WI38 (cell line): ENCODE measurements around the gene EBP.

ENCODE experiments used
- H3K4me3 ChIP-seq: 2 replicates; pipeline ENCODE4 v1.5.1; 2011; ENCODE audit warnings: low read depth, mild to moderate bottlenecking, control low read depth, low read length
- CTCF ChIP-seq: IDR thresholded peaks from 2 replicates; pipeline ENCODE4 v1.5.1; 2012; ENCODE audit warnings: low read depth, mild to moderate bottlenecking, control low read depth, low read length

The EBP gene

DNA sequence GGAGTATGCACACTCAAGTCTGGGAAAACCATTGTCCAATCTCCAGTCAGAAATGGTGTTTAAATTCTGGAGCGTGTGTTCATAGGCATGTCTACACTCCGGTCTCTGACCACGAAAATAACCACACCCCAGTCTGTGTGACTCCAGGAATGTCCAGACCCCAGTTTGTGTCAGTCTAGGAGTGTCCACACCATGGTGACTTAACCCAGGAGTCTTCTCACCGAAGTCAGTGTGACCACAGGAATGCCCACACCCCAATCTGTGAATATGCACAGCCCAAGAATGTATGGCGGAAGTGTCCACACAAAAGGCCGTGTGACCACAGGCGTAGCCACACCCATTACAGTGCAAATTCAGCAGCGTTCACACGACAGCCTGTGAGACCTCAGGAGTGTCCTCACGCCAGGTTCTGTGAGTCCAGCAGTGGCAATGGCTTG lies 34.2 kb upstream of the EBP start:
- H3K4me3 ChIP-seq = no peak overlapping the region
- no peak for TF ChIP-seq CTCF

DNA sequence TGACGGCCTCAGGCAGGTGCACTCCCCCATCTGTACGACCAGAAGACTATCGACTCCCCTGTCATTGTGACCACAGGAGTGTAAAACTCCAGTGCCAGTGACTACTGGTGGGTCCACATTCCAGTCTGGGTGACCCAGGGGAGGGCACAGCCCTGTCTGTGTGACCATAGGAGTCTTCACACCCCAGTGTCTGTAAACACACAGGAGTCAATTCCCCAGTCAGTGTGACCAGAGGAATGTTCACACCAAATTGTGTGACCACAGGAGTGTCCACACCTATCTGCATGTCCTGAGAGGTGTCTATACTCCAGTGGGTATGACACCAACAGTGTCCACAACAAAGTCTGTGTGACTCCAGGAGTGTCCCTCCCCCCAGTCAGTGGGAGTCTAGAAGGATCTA lies 33.6 kb upstream of the EBP start:
- TF ChIP-seq CTCF = no peak
- no peak overlapping the region for H3K4me3 ChIP-seq

DNA sequence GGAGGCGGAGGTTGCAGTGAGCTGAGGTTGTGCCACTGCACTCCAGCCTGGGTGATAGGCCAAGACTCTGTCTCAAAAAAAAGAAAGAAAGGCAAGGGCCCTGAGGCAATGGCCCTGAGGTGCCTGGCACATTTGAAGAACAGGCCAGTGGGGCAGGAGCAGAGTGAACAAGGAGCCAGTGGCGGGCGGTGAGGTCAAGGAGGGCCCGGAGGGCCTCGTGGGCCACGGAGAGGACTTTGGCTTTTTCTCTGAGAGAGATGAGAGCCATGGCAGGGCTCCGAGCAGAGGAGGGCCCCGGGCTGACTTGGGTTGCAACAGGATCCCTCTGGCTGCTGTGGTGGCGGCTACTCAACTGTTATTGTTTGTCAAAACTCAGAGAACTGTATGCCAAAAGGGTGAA lies 32.3 kb upstream of the EBP start:
- no peak overlapping the region for H3K4me3 ChIP-seq
- TF ChIP-seq CTCF = no peak

- H3K4me3 ChIP-seq = no peak overlapping the region
- TF ChIP-seq CTCF = no peak
Measured at GRCh38 chrX:48489892-48490291, 31.7 kb upstream of the EBP start.

DNA sequence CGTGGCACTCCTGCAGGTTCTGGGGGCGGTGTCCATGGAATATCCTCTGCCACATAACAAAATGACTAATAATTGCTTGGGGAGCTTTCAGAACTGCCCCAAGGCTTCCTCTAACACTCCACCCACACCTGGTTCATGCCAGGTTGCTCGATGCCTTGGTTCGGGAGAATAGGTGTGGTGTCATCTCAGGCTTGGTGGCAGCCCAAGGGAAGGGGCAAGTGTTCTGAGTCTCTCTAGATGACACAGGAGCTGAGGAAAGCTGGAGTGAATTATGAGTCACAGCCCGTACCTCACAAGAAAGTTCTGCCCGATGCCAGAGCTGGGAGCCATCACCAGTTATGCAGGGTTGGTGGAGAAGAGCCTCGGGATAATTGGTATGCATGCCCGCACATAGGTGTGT lies 30.9 kb upstream of the EBP start:
- no peak for TF ChIP-seq CTCF
- H3K4me3 ChIP-seq = no peak overlapping the region

DNA sequence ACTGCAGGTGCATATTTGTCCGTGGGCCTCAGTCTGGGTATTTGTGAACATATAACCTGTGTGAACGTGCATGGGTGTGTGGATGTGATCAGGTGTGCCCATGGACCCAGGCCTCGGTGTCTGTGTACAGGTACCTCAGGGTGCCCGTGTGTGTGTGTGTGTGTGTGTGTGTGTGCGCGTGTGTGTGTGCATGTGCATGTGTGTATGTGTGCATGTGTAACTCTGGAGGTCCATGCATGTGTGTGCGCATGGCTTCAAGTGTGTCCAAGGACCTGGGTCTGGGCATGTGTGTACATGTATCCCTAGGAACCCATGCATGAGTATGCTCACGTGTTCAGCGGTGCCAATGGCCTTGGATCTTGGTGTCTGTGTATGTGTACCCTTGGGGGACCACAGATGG lies 29.8 kb upstream of the EBP start:
- TF ChIP-seq CTCF = no peak
- H3K4me3 ChIP-seq = no peak overlapping the region

GRCh38 chrX:48492293-48492910 lies 29.2 kb upstream of the EBP start:
- no peak overlapping the region for H3K4me3 ChIP-seq
- TF ChIP-seq CTCF = no peak
